Breast epithelium (tissue), 4 donors: ENCODE results near the gene ATP6V1G2. TPM values are rescaled to one million over a fixed set of nuclear protein-coding genes. Genes with fewer than 3 reads are reported as not detected.

Source experiments
- DNase-seq, 2 donors: peaks; one replicate each; pipeline ENCODE4 v3.0.0-alpha.2; 2019; ENCODE audit warnings: low spot score in 2 of 2
- H3K27ac ChIP-seq, 2 donors: fragments of 200-600 bp; sonication (generic) in 1 of 2; one replicate each; pipeline ENCODE4 v1.5.1; 2016 to 2019; ENCODE audit warnings: mild to moderate bottlenecking in 1 of 2
- H3K27me3 ChIP-seq, 2 donors: fragments of 200-600 bp; sonication (generic) in 1 of 2; one replicate each; pipeline versions ENCODE4 v1.5.1 to v1.6.0; 2017 to 2019; ENCODE audit warnings: control low read depth in 1 of 2, mild to moderate bottlenecking in 1 of 2
- H3K36me3 ChIP-seq: fragments of 200-600 bp; one replicate; pipeline ENCODE4 v1.5.1; 2019
- H3K4me1 ChIP-seq, 2 donors: fragments of 200-600 bp; sonication (generic); one replicate each; pipeline ENCODE4 v1.5.1; 2016 to 2019; ENCODE audit warnings: control low read depth in 1 of 2
- H3K4me3 ChIP-seq, 3 donors: fragments of 200-600 bp; sonication (generic); 1 replicate in 2 of 3; 2 replicates in 1 of 3; pipeline ENCODE4 v1.5.1; 2016 to 2019; ENCODE audit warnings: mild to moderate bottlenecking in 3 of 3, moderate library complexity in 2 of 3
- H3K9me3 ChIP-seq, 2 donors: fragments of 200-600 bp; sonication (generic) in 1 of 2; one replicate each; pipeline ENCODE4 v1.5.1; 2016 to 2019; ENCODE audit warnings: control low read depth in 1 of 2
- POLR2A ChIP-seq: fragments of 450-650 bp; IDR thresholded peaks from one replicate; pipeline ENCODE4 v1.6.1; 2016; ENCODE audit warnings: antibody characterized with exemption, mild to moderate bottlenecking, moderate library complexity
- POLR2AphosphoS5 ChIP-seq, 3 donors: sonication (generic); formaldehyde crosslinking; IDR thresholded peaks; one replicate each; pipeline ENCODE4 v1.6.1; 2017; ENCODE audit warnings: antibody characterized with exemption in 3 of 3
- intact Hi-C: fragments of 100-400 bp; cut with DNase I; formaldehyde crosslinking; loops from one replicate; pipeline ENCODE4 v1.15.1; 2023; ENCODE audit warnings: low total_unique reads
- total RNA-seq, 3 donors: library from RNA; depleted of rRNA; stranded (reverse); fragments of >200 nt; gene quantifications; one replicate each; pipeline ENCODE4 v1.1.0, GENCODE V29; 2016
- TF ChIP-seq, protein P1 (sequence below), 3 donors: fragments of 450-650 bp; IDR thresholded peaks; one replicate each; pipeline ENCODE4 v1.5.1; 2016 to 2017; ENCODE audit warnings: antibody characterized with exemption in 3 of 3, mild to moderate bottlenecking in 3 of 3, moderate library complexity in 3 of 3

Gene ATP6V1G2
- total RNA-seq, 3 donors from 2014 or later: 0.44 to 1.8 (median 1.6) TPM

DNA sequence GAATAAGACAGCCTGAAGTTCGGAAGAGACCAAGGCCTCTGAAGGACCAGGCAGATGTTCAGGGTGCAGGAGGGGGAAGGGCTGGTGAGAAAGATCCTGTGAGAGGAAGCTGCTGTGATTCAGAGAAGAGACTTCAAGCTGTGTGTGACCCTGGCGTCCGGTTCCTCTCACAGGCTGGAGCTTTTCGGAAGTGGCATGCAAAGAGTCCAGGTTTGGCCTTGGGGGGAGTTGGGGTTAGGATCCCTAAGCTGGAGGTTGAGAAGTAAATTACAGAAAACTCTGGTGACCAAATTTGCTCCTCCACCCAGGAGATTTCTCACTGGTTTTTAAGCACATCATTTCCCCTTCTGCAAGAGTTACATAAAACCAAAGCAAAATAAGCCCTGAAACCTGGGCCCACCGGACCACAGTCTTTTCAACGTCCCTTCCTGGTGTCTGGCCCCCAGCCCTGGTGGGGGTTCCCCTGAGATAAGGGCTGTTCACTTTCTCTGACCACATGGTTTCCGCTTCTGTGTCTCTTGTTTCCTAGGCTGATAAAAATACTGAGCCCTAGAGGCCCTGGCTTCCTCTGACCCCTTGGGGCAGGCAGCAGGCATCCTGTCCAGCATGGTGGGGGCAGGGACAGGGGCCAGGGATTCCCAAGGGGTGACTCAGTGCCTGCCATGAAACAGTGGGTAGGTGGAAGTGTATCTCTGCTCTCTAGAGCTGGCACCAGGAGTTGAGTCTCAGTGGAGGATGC lies 13.7 kb upstream of the ATP6V1G2 start:
- H3K36me3 ChIP-seq: no peaks in the 10 kb centered on the region
- DNase-seq: no peak
- no peak overlapping the region for H3K4me3 ChIP-seq
- H3K27ac ChIP-seq: peak overlapping the region in 1 of 2 donors; percentile 38
- no peaks in the 10 kb centered on the region for H3K9me3 ChIP-seq
- peak in 1 of 3 donors; percentile 43 for TF ChIP-seq POLR2AphosphoS5 (IDR thresholded peaks at IDR 0.05)
- no peak for TF ChIP-seq POLR2A
- H3K4me1 ChIP-seq: no peaks in the 10 kb centered on the region
- intact Hi-C loops: no loop called here
- no peaks in the 10 kb centered on the region for H3K27me3 ChIP-seq

DNA sequence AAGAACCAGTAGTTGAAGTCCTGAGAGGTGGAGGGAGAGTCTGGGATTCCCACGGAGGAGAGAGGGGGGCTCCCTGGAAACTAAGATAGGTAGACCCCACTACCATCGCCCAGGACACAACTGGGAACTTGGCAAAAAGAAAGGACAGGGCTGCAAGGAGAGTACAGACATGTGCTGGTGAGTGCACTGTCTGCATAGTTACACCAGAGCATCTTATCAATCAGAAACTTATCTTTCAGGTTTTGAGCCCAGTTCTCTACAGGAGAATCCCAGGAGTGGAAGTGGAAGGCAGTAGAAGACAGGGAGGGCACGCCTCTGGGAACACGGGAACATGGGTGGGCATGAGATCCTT lies 13.2 kb upstream of the ATP6V1G2 start:
- DNase-seq: no peak
- TF ChIP-seq POLR2A (no peak), POLR2AphosphoS5 (IDR thresholded peaks at IDR 0.05) (no peak)
- TF ChIP-seq, protein P1, sequence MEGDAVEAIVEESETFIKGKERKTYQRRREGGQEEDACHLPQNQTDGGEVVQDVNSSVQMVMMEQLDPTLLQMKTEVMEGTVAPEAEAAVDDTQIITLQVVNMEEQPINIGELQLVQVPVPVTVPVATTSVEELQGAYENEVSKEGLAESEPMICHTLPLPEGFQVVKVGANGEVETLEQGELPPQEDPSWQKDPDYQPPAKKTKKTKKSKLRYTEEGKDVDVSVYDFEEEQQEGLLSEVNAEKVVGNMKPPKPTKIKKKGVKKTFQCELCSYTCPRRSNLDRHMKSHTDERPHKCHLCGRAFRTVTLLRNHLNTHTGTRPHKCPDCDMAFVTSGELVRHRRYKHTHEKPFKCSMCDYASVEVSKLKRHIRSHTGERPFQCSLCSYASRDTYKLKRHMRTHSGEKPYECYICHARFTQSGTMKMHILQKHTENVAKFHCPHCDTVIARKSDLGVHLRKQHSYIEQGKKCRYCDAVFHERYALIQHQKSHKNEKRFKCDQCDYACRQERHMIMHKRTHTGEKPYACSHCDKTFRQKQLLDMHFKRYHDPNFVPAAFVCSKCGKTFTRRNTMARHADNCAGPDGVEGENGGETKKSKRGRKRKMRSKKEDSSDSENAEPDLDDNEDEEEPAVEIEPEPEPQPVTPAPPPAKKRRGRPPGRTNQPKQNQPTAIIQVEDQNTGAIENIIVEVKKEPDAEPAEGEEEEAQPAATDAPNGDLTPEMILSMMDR (IDR thresholded peaks at IDR 0.05): no peak
- H3K9me3 ChIP-seq: no peaks in the 10 kb centered on the region
- peak overlapping the region in 1 of 2 donors; percentile 38 for H3K27ac ChIP-seq
- H3K4me3 ChIP-seq: no peak overlapping the region
- intact Hi-C loops: no loop called here
- no peaks in the 10 kb centered on the region for H3K36me3 ChIP-seq
- no peaks in the 10 kb centered on the region for H3K4me1 ChIP-seq
- no peaks in the 10 kb centered on the region for H3K27me3 ChIP-seq

DNA sequence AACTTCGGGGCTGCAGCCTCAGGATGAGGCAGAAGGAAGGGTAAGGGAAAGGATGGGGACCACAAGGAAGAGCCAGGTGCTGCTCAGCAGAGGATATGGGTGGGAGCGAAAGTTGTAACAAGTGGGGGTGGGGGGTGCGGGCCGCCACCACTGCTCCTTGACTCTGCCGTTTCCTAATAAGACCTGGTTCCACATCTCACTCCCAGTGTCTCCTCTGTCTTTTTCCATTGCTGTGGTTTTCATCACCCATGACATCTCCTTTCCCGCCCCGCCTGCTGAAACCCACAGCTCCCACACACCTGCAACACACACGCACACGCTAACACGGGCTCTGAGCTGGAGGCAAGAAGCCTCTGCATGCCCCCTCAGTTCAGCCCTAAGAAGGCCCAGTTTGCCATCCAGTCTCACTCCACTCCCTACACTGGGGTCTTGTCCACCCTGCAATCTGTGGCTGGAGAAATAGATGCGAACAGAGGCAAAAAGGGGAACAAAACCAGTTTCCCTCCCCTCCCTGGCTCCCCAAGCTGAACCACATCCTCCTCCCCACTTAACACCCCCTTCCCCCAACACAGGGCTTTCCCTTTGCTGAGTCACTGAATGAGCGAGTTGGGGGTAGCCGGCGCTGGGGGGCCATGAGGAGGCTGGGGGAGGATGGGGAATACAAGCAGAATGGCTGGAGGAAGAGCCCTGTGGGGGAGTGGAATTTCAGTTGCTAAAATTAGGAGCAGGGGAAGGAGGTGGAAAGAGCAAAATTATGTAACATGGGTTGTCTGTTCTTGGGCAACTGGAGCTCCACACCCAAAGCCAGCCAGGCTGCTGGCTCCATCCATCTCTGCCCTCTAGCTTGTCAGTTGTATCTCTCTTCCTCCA lies 12.5 kb upstream of the ATP6V1G2 start:
- Histone ChIP-seq H3K27ac (peak overlapping the region in 1 of 2 donors; percentile 38), H3K9me3 (no peaks in the 10 kb centered on the region), H3K27me3 (no peaks in the 10 kb centered on the region), H3K4me3 (no peak overlapping the region), H3K4me1 (no peaks in the 10 kb centered on the region), H3K36me3 (no peaks in the 10 kb centered on the region)
- TF ChIP-seq, protein P1 (IDR thresholded peaks at IDR 0.05): no peak
- TF ChIP-seq POLR2AphosphoS5 (IDR thresholded peaks at IDR 0.05) (no peak), POLR2A (no peak)
- intact Hi-C loops: no loop called here
- no peak for DNase-seq

DNA sequence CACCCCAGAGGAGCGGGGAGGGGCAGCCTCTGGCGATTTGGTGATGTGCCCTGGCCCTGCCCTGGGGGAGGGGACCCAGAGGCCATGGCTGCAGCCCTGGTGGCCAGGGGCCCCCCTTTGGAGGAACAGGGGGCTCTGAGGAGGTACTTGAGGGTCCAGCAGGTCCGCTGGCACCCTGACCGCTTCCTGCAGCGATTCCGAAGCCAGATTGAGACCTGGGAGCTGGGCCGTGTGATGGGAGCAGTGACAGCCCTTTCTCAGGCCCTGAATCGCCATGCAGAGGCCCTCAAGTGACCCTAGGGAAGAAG lies 11.9 kb upstream of the ATP6V1G2 start:
- no peak for TF ChIP-seq POLR2AphosphoS5 (IDR thresholded peaks at IDR 0.05)
- no peak for TF ChIP-seq POLR2A
- TF ChIP-seq, protein P1 (IDR thresholded peaks at IDR 0.05): no peak
- no peaks in the 10 kb centered on the region for H3K4me1 ChIP-seq
- H3K9me3 ChIP-seq: no peaks in the 10 kb centered on the region
- no peaks in the 10 kb centered on the region for H3K36me3 ChIP-seq
- no peak for DNase-seq
- no peaks in the 10 kb centered on the region for H3K27me3 ChIP-seq
- intact Hi-C loops: no loop called here
- no peak overlapping the region for H3K4me3 ChIP-seq
- H3K27ac ChIP-seq: peak overlapping the region in 1 of 2 donors; percentile 38

DNA sequence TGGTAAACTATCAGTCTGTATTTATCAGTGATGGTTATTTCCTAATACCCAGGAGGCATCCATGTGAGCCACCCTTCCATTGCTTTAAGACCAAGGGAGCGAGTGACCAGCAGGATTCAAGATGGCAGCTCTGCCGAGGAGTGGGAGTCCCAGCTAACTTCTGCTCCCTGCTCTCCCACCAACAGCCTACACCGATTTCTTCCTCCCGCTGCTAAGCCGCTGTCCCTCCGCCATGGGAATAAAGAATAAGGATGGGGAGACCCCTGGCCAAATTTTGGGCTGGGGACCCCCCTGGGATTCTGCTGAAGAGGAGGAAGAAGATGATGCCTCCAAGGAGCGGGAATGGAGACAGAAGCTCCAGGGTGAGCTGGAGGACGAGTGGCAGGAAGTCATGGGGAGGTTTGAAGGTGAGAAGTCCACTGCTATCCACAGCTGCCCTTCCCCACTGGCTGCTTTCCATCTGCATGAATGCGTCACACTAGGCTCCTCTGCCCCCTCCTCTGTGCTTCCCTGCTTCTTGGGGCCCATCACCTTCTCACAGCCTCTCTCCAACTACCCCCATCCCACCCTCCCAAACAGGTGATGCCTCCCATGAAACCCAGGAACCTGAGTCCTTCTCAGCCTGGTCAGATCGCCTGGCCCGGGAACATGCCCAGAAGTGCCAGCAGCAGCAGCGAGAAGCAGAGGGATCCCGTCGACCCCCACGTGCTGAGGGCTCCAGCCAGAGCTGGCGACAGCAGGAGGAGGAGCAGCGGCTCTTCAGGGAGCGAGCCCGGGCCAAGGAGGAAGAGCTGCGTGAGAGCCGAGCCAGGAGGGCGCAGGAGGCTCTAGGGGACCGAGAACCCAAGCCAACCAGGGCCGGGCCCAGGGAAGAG lies 11.3 kb upstream of the ATP6V1G2 start:
- no peak for TF ChIP-seq POLR2AphosphoS5 (IDR thresholded peaks at IDR 0.05)
- TF ChIP-seq, protein P1 (IDR thresholded peaks at IDR 0.05): no peak
- no peak for TF ChIP-seq POLR2A
- Histone ChIP-seq H3K4me3 (no peak overlapping the region), H3K27ac (peak overlapping the region in 1 of 2 donors; percentile 38)

More for the DNA sequence above, 11.3 kb upstream of the ATP6V1G2 start:
- Histone ChIP-seq H3K27me3 (no peaks in the 10 kb centered on the region), H3K36me3 (no peaks in the 10 kb centered on the region), H3K4me1 (no peaks in the 10 kb centered on the region), H3K9me3 (no peaks in the 10 kb centered on the region)
- DNase-seq: no peak
- intact Hi-C loops: no loop called here
